DOHH2 (cell line): ENCODE measurements around the gene CARNS1.

Experiments used
- CTCF ChIP-seq: fragments of 200-600 bp; sonication (generic); IDR thresholded peaks from one replicate; pipeline ENCODE4 v1.5.1; 2014; ENCODE audit warnings: antibody characterized with exemption, mild to moderate bottlenecking, low read depth, low read length; ENCODE audit not compliant: poor library complexity, severe bottlenecking
- EZH2phosphoT487 ChIP-seq: fragments of 200-600 bp; sonication (generic); IDR thresholded peaks from 2 replicates; pipeline ENCODE4 v1.6.1; 2017; ENCODE audit warnings: borderline replicate concordance, mild to moderate bottlenecking, antibody characterized with exemption, low read length, moderate library complexity, mixed read lengths

DNA sequence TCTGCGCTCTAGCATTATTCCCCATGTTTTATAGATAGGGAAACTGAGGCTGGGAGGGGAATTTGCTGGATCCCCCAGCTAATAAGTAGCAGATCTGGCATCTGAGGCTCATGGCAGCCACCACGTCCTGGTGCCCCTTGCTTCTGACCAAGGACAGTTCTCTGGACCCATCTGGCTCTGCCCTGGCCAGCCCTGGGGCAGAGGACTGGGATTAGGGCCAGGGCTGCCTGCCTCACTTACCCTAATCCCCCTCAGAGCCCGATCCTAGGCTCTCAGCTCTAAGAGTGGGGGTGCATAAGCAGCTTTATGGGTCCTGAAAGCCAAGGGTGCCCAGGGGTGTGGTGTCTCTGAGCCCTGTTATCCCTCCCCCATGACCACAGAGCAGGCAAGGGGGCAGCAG is 39.6 kb downstream of the CARNS1 start, which contains the start of gene CABP4:
- TF ChIP-seq CTCF, result no peak
- no peak for TF ChIP-seq EZH2phosphoT487
